Iris pigment epithelial cell (primary cell): ENCODE measurements around the gene GPC6.

Source experiments
- DNase-seq: peaks from one replicate; pipeline ENCODE4 v3.0.0-alpha.2; 2011; ENCODE audit warnings: low read depth

Gene GPC6

DNA sequence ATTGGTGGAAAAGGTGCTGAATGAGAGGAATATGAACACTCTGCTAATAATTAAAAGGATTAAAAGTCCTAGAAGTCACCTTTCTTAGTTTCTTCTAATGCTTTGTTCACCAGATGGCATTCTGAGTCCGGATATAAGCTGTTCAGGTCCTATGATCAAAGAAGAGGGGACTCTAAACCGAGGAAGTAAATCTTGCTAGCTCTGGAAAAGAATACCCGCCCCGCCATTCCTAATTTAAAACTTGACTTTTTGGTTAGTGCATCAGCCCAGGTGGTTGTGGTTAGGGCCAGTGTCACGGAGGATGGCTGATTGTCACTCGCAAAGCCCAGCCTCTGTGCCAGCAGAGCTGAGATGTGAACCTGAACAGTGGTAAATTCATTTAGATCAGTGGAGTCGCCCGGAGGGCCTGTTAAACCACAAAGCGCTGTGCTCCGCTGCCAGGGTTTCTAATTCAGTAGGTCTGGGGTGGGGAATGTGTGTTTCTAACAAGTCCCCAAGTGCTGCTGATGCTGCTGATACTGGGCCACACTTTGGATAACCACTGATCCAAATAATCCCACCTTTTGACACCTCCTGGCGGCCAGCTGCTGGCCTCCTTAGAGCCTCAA is 827.5 kb downstream of the GPC6 start:
- no peak for DNase-seq

DNA sequence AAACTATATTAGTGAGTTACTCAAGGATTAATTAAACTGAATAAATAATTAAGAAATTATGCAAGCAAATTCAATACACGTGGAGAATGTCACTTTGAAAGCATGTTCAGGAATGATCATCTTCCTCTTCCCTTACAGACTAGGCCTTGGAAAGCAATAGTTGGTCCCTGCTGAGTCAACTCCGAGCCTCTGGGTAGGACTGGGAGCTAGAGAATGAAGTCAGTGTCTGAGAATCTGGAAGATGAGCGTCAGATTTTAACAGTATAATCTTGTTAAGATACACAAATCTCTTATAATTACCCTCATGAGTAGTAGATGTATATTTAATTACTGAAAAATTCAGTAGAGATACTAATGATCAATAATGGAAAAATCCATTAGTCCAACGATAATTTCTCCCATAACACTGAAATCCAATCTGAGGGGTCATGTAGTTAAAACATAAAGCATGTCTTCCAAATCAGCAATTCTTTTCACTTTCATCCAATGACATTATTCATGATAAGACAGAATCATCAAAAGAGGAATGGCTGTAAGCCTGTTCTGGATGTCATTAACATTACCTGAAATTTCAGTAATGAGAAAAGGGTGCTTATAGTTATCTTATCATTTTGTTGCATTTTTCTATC is 829.9 kb downstream of the GPC6 start:
- DNase-seq = no peak

DNA sequence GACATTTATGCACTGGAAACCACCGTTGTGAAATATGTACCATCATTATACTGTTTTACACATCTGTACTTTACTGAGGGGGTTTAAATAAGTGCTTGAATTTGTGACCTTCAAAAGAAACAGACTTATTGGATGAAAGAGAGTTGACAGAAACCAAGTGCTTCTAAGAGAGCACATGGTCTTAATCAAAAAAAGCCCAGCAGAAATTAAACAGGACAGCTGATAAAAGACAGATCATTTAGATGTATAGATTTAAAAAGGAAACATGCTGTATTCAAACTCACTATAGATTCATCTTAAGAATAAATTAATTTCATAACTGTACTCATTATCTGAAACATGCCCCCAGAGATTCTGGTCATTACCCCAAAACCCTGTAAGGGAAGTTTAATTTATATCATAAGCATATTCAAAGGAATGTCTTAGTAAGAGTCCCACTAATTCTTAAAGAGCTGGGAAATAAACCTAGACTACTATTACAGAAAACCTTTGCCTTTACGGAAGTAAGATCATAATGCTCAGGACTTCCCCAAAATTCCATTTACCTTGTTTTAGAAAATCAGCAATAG is 831.1 kb downstream of the GPC6 start:
- no peak for DNase-seq

DNA sequence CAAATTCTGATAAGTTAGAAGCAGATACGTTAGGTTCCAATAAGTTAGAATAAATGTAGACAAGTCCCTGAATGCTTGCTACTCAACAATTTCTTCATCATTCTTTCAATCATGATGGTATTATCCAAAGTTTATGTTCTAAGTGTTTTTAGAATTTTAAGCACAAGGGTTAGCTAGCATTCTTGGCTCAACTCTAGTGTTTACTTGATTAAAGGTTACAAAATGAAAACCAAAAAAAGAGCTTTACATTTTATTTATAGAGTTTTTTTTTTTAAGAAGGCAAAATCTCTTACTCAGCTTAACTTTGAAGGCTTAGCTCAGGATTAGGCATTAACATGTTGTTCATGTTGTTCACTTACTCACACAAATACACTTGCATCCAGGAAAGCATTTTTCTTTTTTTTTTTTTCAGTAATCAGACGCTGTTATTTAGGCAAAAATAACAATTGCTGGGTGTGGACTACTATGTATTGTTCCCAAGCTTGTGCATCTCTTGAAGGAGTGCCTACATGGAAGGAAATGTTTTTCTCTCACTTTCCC is 832.3 kb downstream of the GPC6 start:
- no peak for DNase-seq

DNA sequence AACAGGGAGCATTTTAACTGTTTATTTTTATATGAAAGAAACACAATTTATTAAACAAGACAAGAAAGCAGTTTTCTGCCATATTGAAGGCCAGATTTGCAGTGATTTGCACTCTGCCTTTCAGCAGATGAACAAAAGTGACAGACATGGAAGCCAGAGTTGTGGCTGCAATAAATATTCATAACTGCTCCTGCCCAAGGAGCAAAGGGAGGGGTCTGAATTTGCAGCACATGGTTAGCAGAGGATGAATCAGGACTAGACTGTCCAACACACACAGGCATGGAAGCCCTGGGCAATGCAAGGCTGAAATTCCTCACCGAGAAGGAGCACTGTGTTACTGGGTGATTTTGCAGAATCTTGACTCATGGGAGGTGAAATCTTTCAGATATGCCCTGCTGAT is 834.7 kb downstream of the GPC6 start:
- DNase-seq = peak; percentile 48

DNA sequence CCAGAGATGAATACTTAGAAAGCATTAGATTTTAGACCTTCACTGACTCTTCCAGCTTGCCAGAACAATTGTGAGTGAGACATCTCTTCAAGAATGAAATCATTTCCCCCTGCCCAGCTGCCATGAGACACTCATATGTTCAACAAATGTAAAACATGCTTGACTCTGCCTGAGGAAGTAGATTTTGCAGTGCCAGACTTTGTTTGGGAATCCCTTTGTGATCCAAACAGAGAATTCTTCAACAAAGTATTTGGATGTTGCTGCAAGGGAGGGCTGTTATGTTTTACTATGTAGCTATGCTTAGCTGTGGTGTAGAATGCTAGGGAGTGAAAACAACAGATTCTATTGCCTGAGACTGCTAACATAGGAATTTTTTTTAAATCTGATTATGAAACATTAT is 836.5 kb downstream of the GPC6 start:
- peak; percentile 36 for DNase-seq

DNA sequence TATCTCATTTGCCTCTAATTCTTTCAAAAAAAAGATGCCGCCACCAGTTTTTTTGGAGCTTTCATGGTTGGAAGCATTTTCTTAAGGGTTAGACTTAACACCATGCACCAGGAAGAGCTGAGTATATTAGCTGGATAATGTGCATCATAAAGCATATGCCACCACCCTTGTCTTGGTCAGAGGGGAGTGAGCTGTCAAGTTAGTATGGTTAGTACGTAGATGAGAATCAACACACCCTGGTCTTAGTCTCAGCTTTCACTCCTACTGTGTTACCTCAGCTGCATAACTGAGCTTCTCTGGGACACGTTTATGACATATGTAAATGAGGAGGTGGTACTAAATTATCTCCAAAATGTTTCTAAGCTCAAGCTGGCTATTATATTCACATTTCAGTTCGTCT is 837.2 kb downstream of the GPC6 start:
- no peak for DNase-seq

DNA sequence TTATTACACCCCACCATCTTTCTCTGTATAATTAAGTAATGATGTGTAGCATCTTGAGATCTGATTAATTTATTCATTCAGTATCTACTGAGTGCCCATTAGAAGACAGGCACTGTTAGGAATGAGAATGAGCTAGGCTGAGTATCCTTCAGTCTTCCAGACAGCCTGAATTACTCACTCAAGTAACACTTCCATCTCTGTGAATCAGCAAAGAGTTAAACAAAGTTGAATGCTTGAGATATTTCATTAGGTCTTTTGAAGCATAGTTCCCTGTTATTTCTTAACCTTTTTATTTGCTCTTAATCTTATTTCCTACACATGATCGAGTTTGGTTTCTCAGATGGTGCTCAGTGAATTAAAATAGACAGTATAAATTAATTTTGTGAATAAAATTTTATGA is 839.1 kb downstream of the GPC6 start:
- peak; percentile 70 for DNase-seq

DNA sequence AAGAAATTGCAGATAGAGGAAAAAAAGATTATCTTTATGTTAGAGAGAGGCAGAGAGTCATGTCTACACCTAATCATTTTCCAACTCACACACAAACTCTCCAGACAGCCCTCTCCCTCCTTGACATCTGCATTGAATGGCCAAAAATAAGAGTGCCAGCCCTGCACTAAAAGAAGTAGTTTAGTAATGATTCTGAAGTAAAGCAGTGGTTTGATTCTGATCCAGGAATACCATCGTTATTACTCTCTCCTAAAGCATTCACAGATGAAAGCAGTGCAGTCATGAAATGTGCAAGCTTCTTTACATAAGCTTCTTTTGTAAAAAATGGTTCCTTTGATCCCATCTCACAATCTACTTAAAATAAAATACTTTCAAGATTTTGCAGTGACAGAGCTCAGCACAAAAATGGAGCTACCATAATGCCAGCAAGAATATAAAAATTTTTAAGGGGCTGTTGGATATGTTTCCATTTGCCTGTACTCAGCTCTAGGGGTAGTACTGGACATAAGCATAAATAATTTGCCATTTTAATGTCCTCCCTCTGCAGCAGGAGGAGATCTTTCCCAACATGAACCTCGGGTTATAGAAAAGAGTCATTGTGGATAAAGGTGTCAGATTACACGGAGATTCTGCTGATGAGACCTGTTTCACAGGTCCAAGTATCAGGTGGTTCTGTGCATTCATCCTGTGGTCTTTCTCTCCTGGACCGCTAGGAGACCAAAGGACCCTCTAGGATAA is 846.6 kb downstream of the GPC6 start:
- peak; percentile 83 for DNase-seq

DNA sequence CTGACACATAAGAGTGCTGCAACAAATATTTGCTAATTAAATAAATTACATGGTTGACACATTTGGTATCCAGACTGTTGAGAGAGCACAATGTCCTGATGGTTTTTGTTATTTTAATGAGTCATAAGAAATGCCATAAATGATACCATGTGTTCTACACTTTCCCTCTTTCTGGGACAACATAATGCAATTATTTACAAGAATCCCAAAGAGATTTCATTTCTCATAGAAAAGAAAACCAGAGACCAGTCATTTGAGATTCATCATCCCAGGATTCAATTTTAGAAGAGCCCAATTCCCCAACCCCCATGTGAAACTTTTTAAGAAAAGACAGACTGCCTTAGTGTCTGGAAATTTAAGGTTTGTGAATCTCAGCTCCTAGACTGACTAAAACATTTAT is 853.3 kb downstream of the GPC6 start:
- peak; percentile 38 for DNase-seq

DNA sequence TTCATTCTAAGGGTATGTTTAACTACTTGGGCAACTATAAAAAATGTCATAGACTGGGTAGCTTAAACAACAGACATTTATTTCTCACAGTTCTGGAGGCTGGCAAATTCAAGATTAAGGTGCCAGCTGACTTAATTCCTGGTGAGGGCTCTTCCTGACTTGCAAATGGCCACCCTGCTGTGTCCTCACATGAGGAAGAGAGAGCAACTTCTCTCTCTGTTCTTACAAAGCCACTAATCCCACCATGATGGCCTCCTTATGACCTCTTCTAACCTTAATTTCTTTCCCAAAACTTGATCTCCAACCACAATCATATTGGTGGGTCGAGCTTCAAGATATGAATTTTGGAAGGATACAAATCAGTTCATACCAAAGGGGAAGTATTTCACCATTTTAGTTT is 853.9 kb downstream of the GPC6 start:
- no peak for DNase-seq

DNA sequence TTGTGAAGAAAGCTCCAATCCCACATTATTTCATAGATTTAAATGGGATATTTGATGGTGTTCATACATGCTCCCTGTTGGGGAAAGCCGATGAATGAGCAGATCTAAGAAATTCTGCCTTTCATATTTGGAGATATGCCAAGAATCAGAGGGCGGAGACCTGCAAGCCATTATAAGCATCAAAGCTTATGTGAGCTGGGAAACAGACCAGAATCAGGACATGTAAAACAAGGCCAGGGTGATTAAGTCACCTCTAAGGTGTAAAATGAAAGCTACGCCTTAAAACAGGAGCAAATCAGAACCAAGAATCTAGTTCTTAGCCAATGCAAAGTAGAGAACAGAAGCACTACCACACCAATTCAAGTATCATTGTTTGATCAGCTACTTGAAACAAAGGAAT is 860.5 kb downstream of the GPC6 start:
- DNase-seq = no peak

DNA sequence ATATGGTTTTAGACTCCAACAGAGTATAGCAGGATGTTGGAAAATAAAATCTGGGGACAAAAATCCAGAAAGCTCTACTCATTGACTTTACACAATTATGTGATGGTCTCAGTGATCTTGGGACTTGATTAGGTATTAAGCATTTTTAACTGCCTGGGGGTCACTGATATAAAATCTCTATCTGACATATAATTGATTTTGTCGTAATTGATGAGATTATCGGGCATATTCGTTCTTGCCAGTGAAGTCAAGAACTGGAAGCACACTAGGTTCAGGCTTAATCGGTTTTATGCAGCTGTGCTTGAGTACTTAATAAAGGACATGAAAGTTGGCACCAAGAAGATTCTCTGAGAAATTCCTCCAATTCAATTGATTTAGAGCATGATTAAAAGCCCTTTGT is 862.1 kb downstream of the GPC6 start:
- DNase-seq = no peak

DNA sequence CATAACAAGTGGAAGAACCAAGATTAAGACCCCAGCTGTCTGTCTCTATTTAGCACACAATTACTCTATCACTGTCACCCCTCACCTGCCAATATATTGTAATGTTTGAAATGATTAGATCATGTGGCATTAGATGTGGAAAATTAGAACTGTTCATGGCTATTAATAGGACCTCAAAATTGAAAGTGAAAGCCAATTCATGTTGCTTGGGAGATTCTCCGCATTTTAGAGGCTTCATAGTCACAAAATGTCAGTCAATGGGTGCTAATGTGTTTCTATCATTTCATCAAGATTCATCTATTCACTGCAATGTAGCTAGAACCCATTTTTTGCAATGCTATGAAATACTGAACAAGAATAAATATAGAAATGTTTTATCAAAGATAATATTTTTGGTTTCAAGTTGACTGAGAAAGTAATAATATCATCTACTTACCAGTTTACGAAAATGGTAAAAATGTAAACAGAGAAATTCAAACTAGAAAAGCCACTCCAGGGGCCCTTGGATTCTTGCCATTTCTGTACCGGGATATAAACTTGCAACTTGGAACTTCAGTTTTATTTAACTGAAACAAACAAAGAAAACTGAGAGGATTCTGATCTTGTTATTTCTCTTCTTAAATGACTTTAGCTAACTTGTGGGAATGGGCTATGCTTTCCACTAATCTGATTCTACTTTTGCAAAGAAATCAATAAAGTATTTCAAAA is 864.3 kb downstream of the GPC6 start:
- peak; percentile 42 for DNase-seq

DNA sequence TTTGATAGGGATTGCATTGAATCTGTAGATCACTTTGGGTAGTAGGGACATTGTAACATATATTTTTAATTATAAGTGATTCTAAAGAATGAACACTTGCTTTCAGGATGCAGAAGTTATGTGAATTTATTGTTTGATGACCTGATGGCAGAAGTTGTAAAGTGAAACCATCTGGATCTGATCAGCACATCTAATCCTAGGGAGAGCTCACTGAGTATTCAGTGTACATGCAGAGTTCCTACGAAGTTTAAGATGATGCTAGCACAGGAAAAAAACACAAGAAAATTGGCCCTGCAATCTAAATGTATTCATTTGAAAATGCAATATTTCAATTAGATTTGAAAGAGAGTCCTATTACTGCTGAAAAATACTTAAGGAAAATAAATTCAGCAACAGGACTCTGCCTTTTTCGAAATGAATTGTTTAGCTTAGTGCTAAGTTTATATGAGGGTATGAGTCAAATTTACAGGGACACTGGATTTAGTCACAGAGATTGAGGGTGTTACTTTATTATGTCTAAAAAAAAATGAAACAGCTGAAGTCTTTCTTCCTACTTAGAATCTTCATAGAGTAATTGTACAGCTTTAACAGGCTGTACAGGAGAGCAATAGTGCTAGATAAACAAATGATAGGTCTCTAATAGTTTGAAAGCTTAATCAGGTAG is 867.2 kb downstream of the GPC6 start:
- DNase-seq = peak; percentile 30

DNA sequence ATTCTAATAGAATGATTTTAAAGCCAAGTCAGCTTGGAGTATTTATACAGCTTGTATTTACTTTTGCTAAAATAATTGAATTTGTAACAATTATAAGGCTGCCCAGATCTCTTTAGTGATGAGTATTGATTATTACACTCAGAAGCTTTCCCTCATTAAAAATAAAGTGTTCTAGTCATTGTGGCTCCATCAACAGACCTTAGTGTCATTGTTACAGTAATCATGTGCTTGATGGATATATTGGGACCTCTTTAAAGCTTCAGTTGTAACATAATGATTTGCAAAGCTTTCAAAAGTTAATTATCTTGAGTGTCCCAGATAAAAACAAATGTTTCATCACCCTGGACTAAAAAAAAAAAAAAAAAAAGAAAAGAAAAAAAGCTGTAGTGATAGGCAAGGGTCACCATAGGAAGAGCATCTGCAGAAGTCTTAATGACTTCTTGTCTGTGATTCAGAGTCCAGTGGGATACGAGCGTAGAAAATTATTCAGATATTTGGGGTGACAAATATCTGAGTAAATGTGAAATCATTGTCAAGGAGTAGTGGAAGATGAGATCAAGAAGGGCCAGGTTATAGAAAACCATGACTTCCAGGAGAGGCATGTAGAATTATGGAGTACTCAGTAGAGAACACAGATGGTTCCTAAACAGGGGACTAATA is 883.2 kb downstream of the GPC6 start:
- no peak for DNase-seq

DNA sequence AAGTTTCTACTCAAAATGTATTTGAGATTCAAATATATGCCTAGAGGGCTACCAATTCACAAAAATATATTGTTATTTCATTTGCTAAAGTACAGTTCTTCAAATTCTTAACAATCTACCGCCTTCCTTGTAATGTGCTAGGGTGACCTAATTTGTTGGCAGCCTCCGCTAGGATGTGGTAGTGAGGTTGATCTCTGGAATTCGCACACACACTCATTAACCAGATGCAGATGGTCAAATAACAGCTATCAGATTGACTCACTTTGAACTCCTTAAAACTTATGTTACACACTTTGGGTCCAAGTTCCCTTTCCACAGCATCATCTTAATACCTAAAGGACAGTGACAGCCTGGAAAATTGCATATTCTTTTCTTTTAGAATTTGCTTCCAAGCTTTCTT is 885.6 kb downstream of the GPC6 start:
- DNase-seq = peak; percentile 97

DNA sequence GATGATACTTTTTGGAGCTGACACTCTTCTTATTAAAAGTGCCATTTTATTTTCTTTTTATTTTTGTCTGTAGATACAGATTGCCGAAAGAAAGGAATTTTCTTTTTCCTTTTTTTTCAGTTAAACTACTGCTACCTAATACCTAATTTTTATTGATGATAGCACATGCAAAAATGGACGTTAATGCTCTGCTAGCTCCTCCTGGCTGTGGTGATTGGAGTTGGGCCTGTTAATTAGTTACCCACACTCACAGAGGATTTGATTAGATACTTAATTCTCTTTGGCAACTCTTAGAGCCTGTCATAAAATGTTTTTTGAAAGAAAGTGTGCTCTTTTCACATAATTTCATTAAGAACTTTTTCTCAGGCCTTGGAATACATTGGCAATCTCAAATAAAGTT is 886.1 kb downstream of the GPC6 start:
- no peak for DNase-seq

DNA sequence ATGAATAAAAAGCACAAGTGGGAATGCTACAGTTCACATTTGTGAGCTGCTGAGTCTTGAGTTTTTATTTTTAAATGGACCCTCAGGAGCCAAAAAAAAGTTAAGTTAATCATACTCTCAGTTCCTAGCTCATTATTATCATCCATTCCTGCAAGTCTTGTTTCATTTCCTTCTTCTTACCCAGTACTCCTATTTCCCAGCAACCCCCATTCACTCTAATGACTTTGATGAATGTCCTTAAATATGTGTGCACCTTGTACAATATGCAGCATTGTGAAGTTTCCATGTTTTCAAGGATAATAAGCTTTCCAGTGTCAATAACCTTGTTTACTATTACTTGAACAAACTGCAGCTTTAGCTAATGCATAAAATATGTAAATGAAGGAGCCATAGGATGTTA is 886.6 kb downstream of the GPC6 start:
- DNase-seq = no peak

DNA sequence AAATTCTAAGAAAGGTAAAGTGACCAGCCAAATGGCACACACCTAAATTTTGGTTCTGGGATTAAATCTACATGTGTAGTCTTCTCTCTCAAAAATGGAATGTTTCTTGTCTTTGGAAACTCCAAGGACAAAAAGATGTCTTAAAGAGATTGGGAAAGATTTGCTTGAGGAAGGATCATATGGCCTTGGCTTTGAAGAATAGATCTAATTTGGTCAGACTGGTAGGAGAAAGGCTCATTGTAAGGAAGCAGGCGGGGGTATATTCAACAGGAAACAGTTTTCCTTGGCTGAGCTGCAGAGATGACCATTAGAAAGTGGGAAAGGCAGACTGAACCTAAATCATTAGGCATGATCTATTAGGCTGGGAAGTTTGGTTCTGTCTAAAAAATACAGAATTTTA is 887.6 kb downstream of the GPC6 start:
- DNase-seq = no peak

DNA sequence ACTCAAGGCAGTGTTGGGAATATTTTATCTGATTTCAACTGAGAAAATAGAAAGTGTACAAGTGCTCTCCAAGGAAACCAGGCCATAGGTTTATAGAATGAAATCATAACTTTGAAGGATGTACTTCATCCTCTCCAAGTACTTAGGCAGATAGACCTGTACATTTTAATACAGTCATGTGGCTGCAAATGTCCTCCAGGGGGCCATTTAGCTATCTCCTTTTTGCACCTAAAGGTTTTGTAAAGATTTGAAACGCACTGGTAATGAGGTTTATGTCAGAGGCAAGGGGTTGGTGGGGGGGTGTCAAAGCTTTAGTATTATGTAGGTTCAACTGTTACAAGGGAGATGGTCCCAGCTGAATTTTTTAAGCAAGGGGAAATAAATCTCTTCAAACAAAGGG is 888.4 kb downstream of the GPC6 start:
- no peak for DNase-seq
